AG09309 (cell line): Measurements from ENCODE around the gene SPG11.
"Not testable (repeated sequence)": the region's sequence is repeated elsewhere in the genome, so short reads cannot be mapped to it uniquely, and the experiment has no call there.

Experiments
- DNase-seq: peaks from one replicate; pipeline ENCODE4 v3.0.0-alpha.2; 2010; ENCODE audit warnings: low read depth
- H3K4me3 ChIP-seq: 2 replicates; pipeline ENCODE4 v1.5.1; 2011; ENCODE audit warnings: mild to moderate bottlenecking, low read depth, low read length, moderate library complexity; ENCODE audit not compliant: control insufficient read depth
- CTCF ChIP-seq: IDR thresholded peaks from 2 replicates; pipeline ENCODE4 v1.5.1; 2011; ENCODE audit warnings: mild to moderate bottlenecking, low read depth, low read length, inconsistent platforms; ENCODE audit not compliant: insufficient read depth, control insufficient read depth; ENCODE audit errors: missing control alignments

The SPG11 gene

GRCh38 chr15:44568338-44568737 lies 95.1 kb downstream of the SPG11 start:
- no peak for TF ChIP-seq CTCF
- DNase-seq, result no peak
- no peak overlapping the region for H3K4me3 ChIP-seq

- no peak overlapping the region for H3K4me3 ChIP-seq
- no peak for TF ChIP-seq CTCF
- no peak for DNase-seq
These were observed 97.3 kb downstream of the SPG11 start for GRCh38 chr15:44566155-44566540.

GRCh38 chr15:44565387-44566154 lies 97.9 kb downstream of the SPG11 start:
- no peak for TF ChIP-seq CTCF
- no peak overlapping the region for H3K4me3 ChIP-seq
- DNase-seq, result no peak

GRCh38 chr15:44560926-44561325 lies 102.5 kb downstream of the SPG11 start:
- not testable (repeated sequence) for DNase-seq

GRCh38 chr15:44554934-44555723 lies 108.3 kb downstream of the SPG11 start:
- no peak overlapping the region for H3K4me3 ChIP-seq
- no peak for DNase-seq
- no peak for TF ChIP-seq CTCF

More at GRCh38 chr15:44560926-44561325, 102.5 kb downstream of the SPG11 start:
- not testable (repeated sequence) for H3K4me3 ChIP-seq

GRCh38 chr15:44550734-44551133 lies 112.7 kb downstream of the SPG11 start:
- no peak for TF ChIP-seq CTCF
- no peak overlapping the region for H3K4me3 ChIP-seq
- no peak for DNase-seq

GRCh38 chr15:44550256-44550655 lies 113.2 kb downstream of the SPG11 start:
- TF ChIP-seq CTCF, result no peak
- no peak overlapping the region for H3K4me3 ChIP-seq
- peak; percentile 11 for DNase-seq

GRCh38 chr15:44549152-44549551 lies 114.3 kb downstream of the SPG11 start:
- H3K4me3 ChIP-seq, DNase-seq: not testable (repeated sequence)
